GM21515 (cell line): ENCODE measurements around the gene CACNA2D3.

Source experiments
- ATAC-seq: cut with Tn5 transposase; IDR thresholded peaks from one replicate; pipeline ENCODE4 v1.9.1; 2021; ENCODE audit not compliant: unreplicated experiment

Gene CACNA2D3

GRCh38 chr3:54653456-54654195 is 531.3 kb downstream of the CACNA2D3 start:
- no peak for ATAC-seq

GRCh38 chr3:54654776-54655175 is 532.4 kb downstream of the CACNA2D3 start:
- no peak for ATAC-seq

- ATAC-seq = no peak
Observed at GRCh38 chr3:54659347-54659746, 537.0 kb downstream of the CACNA2D3 start.

DNA sequence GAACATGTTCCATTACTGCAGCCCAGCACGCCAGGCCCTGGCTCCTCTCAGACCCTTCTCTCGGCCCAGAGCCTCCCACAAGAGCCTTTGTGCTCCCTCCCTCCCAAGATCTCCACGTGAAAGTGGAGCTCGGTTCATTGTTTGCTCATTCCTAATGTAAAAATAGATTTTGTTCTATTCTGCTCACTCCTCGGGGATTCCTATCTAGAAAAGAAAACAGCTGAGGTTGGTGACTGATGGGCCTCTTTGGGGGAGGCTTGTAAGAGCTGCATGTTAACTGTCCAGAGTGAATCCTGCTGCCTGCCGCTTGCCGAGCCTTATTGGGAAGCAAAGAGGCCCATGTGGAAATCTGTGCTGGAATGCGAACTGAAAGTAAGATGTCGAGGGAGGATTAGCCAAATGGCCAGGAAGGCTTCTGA is 538.4 kb downstream of the CACNA2D3 start:
- no peak for ATAC-seq

DNA sequence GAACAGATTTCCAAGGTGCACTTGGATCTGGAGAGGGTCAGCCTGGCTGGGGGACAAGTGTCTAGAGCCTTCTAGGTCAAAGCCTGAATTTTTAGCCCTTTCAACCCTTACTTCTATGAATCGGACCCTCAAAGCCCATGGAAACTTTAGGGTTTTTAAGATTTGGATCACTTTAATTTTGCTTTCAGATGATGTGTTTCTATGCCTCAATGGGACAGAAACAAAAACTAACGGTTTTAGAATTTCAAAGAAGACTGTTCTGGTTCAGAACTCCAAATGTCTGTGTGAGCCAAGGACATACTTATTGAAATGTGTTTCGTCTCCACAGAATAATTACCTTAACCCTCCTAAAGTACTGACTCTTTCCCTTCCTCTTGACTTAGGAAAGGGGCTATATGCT is 538.8 kb downstream of the CACNA2D3 start:
- ATAC-seq = no peak

DNA sequence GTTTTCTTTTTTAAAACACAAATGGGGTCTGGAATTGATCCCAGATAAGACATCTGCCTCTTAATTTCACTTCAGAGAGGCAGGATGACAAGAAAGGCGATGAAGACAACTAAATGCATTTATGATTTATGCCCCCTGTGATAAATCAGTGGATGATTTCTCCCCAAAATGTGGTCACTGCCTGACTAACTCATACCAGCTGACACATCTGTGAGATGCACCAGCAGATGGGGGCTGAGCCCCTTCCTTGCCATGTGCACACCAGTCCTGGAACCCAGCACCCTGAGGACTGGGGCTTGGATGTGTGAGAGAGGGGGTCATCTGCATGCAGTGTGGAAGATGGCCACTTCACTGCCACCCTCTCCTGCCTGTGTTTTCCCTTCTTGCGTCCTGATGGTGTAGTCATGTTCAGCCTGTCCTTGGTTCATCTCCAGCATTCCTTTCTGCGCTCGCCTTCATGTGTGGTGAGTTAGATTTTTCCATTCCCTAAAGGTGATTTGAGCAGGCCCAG is 541.2 kb downstream of the CACNA2D3 start:
- no peak for ATAC-seq

GRCh38 chr3:54665016-54665600 is 542.8 kb downstream of the CACNA2D3 start:
- ATAC-seq = no peak

DNA sequence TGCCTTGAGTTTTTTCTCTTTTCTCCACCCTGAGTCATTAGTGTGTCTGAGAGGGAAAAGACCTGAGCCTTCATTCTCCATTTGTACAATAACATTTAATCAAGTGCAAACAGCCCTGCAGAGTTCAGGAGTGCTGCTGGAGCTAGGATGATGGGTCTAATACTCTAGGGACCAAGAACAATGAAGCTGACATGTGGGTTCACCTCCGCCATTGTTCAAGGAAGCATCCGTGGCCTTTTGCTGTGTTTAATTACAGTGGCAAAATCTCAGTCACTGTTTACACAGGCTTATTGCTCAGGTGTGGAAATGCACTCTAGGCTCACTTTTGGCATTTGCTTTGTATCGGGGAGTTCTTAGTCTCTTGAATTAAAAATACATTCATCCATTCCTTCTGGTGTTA is 545.9 kb downstream of the CACNA2D3 start:
- ATAC-seq = no peak

DNA sequence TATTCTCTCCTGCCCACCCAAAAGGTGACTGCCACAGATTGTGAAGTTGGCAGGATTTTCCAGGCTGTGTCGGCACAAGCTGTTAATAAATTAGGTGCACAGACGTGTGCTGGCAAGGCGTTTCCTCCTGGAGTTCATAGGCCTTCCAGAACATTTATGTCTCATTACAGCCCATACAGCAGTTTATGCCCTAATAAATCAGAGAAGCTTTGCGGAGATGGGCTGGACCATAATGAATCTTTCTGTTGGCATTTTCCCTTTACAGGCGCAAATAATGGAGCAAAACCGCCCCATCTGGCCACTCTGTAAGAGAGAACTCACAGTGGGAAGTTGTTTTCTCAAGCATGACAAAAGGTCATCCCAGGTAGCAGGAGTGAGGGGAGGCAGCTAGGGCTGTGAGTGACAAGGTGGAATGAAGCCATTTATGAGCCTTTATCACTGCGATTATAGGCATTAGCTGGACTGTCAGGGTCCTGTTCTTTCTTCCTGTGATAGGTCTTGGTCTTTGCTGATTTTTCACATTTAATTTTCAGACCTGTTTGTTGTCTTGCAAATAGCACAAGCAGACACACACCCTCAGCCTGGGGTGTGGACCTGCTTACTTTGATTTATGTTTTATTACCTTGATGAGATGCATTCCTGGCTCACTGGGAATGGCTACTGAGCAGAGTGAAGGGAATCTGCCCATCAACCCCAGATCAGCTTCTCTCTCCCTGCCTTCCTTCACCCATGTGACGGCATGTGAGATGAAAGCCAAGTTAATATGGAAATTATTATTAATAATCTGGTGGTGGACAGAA is 548.0 kb downstream of the CACNA2D3 start:
- no peak for ATAC-seq

DNA sequence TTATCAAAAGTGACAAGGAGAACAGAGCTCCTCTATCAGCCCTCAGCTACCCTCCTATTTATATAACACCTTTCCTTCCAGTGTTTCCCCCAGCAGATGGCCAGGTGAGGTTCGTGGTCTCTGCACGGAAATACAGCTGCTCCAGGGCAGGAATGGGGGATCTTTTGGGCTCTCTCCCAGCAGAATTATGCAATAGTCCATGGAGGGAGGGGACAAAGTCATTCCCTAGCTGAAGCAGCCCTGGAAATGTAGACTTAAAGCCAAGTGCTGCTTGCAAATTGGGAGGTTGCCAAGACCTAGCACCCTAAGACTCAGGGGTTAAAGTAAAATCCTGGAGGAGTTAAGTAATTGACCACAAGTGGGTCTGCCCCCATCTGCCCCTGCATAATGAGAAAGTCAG is 549.2 kb downstream of the CACNA2D3 start:
- ATAC-seq = no peak

- no peak for ATAC-seq
Observed at GRCh38 chr3:54676087-54676486, 553.7 kb downstream of the CACNA2D3 start.

- no peak for ATAC-seq
Observed at GRCh38 chr3:54681706-54682105, 559.4 kb downstream of the CACNA2D3 start.

- ATAC-seq = no peak
Observed at GRCh38 chr3:54685213-54685612, 562.9 kb downstream of the CACNA2D3 start.

DNA sequence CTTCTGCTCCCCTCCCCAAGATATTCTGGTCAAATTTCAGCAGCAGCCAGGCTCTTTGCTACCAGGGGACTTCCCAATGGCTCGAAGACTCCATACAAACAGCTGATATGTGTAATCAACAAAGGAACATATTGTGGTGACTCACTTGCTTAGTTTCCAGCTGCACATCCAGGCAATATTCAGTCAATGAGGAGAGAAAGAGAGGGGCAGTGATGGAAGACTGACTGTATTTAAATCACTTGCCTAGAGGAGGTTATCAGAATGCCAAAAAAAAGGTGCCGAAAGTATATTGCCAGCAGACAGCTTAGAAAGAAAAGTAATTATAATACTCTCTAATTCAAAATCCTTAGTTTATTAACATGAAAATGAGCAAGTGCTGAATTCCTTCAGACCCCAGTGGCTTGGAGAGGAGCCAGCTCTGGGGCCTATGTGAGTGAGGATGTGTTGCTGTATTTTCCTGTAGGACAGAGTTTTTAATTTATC is 569.0 kb downstream of the CACNA2D3 start:
- ATAC-seq = no peak

DNA sequence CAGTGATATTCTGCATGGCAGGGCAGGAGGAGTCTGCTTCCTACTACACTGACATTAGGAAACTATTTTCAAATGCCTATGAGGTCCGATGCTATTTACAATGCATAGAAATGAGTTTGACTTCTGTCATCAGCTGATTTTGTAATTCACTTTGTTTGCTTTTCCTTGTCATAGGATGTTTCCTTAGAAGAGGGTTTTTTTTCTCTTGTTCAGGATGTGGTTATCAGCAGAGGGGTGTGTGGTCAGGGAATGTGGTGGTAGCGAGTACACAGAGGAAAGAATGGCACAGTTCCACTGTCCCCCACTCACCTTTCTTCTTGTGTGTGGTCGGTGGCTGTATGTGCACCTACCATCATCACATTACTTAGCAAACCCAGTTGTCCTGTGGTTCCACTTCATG is 574.0 kb downstream of the CACNA2D3 start:
- ATAC-seq = no peak

- ATAC-seq = no peak
Observed at GRCh38 chr3:54698054-54698453, 575.7 kb downstream of the CACNA2D3 start.

DNA sequence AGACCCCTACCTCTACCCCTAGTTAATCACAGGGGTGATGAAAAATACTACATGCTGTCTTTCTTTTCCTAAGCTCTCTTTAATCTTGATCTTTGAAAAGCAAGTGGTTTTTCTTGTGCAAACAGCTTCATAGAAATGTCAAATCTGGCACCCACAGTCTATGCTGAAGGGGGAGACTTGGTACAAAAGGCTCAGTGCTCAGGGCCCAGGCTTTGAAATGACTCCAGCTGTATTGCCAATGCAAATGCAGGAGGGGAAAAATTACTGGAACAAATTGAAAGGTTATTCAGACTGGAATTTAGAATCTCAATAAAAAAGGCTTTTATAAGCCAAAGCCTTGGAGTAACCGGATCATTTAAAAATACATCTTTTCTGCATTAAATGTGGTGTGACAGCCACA is 581.6 kb downstream of the CACNA2D3 start:
- no peak for ATAC-seq

DNA sequence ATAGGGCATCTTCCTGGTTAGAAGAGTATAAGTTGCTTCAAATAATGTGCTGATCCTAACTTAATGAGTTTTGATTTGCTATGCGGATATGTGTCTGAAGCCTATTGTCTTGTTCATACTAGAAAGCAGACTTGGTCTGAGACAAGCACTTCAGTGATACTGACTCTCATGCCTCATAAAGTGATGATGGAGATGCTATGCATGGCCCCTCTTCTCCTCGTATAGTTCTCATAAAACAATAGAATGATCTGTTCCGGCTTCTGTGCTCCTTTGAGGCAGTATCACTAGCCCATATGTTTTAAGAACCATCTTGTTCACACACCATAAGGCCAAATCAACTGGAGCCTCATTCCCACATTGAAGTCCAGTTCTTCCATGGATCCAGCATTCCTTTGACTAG is 583.4 kb downstream of the CACNA2D3 start:
- ATAC-seq = no peak

DNA sequence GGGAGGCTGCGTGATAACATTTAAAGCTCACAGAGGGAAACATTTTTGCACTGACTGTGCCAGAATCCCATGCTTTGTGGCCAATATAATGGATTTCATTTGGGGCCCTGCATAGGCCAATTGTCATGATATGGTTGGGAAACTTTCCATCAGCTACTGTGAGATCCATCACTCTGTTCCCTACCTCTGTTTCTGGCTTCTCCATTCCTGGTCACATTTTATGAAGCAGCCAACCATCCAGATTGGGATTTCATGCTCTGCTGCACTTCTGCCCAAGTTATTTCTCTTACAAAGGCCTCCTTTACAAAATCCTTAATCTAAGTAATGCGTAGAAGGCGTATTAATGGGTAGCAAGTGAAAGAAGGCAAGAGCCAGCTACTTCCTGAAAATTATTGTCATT is 584.4 kb downstream of the CACNA2D3 start:
- ATAC-seq = no peak

DNA sequence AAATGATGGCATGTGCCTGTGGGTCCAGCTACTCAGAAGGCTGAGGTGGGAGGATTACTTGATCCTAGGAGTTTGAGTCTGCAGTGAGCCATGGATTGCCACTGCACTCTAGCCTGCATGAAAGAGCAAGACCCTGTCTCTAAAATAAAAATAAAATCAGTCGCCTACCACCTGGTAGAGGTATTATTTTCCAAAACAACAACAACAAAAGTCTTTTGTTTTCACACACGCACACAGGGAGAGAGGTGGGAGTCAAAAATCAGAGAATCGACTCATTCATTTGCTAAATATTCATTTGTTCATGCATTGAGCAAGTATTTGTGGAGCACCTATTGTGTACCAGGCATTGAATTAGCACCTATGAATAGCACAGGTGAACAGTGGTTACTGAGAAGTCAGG is 587.4 kb downstream of the CACNA2D3 start:
- ATAC-seq = no peak

- no peak for ATAC-seq
Observed at GRCh38 chr3:54710954-54711353, 588.6 kb downstream of the CACNA2D3 start.

DNA sequence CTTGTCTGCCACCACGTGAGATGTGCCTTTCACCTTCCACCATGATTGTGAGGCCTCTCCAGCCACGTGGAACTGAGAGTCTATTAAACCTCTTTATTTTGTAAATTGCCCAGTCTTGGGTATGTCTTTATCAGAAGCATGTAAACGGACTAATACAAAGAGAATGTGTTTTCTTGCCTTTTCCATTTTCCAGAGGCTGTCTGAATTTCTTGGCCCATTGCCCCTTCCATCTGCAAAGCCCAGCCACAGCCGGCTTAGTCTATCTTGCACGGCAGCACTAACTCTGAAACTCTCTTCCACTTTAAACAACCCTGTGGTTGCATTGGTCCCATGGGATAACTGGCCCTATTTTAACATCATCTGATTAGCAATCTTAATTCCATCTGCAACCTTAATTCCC is 590.2 kb downstream of the CACNA2D3 start:
- no peak for ATAC-seq
